Ishikawa (cell line): Measurements from ENCODE around the gene AADACL4.

Experiments
- CEBPB ChIP-seq: IDR thresholded peaks from 2 replicates; pipeline ENCODE4 v1.6.1; 2012
- EGR1 ChIP-seq: IDR thresholded peaks from 2 replicates; pipeline ENCODE4 v1.6.1; 2012
- EP300 ChIP-seq: IDR thresholded peaks from 2 replicates; pipeline ENCODE4 v1.6.1; 2012; ENCODE audit warnings: borderline replicate concordance
- MAX ChIP-seq: IDR thresholded peaks from 2 replicates; pipeline ENCODE4 v1.6.1; 2012
- NFIC ChIP-seq: IDR thresholded peaks from 2 replicates; pipeline ENCODE4 v1.6.1; 2012
- RAD21 ChIP-seq: IDR thresholded peaks from 2 replicates; pipeline ENCODE4 v1.6.1; 2012; ENCODE audit warnings: low read depth
- REST ChIP-seq: IDR thresholded peaks from 2 replicates; pipeline ENCODE4 v1.6.1; 2012; ENCODE audit warnings: low read depth, mild to moderate bottlenecking
- TAF1 ChIP-seq: IDR thresholded peaks from 2 replicates; pipeline ENCODE4 v1.6.1; 2012; ENCODE audit warnings: low read depth, mild to moderate bottlenecking
- TCF12 ChIP-seq: IDR thresholded peaks from 2 replicates; pipeline ENCODE4 v1.6.1; 2012; ENCODE audit warnings: low read depth
- TEAD4 ChIP-seq: IDR thresholded peaks from 2 replicates; pipeline ENCODE4 v1.6.1; 2012
- USF1 ChIP-seq: IDR thresholded peaks from 2 replicates; pipeline ENCODE4 v1.6.1; 2012
- YY1 ChIP-seq: IDR thresholded peaks from 2 replicates; pipeline ENCODE4 v1.6.1; 2012; ENCODE audit warnings: low read depth
- ZBTB7A ChIP-seq: IDR thresholded peaks from 2 replicates; pipeline ENCODE4 v1.6.1; 2012; ENCODE audit warnings: low read depth

GRCh38 chr1:12715896-12716437, 72.1 kb downstream of the AADACL4 start, which contains the start of gene AADACL3:
- TF ChIP-seq RAD21, result no peak
- no peak for TF ChIP-seq EP300
- no peak for TF ChIP-seq EGR1
- no peak for TF ChIP-seq NFIC
- TF ChIP-seq CEBPB, result no peak
- TF ChIP-seq TEAD4, result no peak
- TF ChIP-seq TAF1, result no peak
- no peak for TF ChIP-seq REST
- TF ChIP-seq YY1, result no peak
- no peak for TF ChIP-seq MAX
- TF ChIP-seq USF1, result no peak
- TF ChIP-seq TCF12, result no peak
- no peak for TF ChIP-seq ZBTB7A
